ENCODE data around the gene AOX1.
"Not testable (repeated sequence)": the region's sequence is repeated elsewhere in the genome, so short reads cannot be mapped to it uniquely, and the experiment has no call there.

The AOX1 gene

GRCh38 chr2:200631287-200631686, 45.5 kb downstream of the AOX1 start:
- DNase-seq: no peak

GRCh38 chr2:200634231-200634964, 48.6 kb downstream of the AOX1 start:
- DNase-seq: no peak

DNA sequence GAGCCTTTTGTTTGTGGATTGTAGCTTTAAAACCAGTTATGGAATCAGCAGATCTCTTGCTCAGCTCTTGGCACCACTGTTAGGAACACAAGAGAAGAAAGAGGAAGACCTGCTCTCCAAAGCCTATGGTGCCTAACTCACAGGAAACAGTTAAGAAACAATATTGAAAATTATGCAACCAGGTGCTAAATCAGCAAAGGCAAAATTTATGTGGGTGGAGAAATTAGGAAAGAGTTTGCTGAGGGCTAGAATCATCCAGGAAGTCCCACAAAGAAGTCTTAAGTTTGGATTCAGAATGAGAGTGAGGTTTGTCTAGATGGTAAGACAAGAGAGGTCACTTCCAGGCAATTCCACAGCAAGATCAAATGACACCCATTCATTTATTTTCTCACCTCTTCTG, 49.4 kb downstream of the AOX1 start:
- no peak for DNase-seq

- no peak for DNase-seq
Measured at GRCh38 chr2:200637901-200638300, 52.1 kb downstream of the AOX1 start.

DNA sequence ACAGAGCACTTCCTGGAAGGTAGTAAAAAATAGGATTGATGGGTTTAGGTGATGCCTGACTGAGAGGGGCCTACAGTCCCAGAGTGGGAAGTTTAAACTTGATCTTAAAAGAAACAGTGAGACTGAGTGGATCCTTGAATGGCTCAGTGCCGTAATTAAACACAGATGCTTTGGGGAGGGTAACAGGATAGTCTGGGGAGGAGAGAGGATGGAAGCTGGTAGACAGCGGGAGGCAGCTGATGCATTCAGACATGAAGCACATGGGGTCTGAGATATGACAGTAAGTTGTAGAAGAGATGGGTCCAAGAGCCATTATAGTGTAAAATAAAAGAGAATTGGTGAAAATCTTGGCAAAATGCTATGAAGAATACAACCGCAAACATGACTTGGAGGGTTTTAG, 54.4 kb downstream of the AOX1 start:
- DNase-seq: no peak

DNA sequence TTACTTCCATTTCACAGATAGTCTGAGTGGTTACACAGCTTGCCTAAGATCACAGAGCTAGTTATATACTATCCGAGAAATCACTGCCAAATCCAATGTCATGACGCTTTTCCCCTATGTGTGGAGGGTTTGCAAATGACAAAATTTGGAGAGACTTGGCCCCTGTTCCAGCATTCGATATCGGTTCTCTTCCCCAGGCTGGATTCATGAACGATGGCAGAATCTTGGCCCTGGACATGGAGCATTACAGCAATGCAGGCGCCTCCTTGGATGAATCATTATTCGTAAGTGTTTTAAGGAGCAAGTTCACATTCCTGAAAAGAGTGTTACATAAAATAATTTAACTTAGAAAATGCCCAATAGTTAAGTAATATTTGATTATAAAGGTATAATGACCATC, 55.1 kb downstream of the AOX1 start:
- no peak for DNase-seq

DNA sequence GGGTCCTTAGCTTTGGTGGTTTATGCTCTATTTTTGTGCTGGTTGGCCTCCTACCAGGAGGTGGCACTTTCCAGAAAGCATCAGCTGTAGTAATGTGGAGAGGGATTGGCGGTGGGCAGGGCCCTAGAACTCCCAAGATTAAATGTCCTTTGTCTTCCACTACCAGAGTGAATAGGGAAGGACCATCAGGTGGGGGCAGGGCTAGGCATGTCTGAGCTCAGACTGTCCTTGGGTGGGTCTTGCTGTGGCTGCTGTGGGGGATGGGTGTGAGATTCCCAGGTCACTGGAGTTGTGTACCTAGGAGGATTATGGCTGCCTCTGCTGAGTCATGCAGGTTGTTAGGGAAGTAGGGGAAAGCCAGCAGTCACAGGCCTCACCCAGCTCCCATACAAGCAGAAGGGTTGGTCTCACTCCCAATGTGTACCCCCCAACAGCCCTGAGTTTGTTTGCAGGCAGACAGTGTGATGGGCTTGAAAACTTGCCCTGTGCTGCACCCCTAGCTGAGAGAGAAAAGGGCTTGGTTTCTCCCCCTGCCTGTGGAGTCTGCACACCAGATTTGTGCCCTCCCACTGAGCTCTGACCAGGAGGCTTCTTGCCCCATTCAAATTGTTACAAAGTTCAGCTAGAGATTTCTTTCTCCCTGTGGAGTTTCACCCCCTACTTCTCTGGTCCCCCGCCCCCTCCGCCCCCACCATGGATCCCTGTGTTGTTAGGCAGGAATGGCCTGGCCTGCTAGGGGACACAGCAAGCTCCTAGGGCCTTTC, 62.9 kb downstream of the AOX1 start:
- not testable (repeated sequence) for DNase-seq

GRCh38 chr2:200649724-200650123, 63.9 kb downstream of the AOX1 start:
- no peak for DNase-seq

DNA sequence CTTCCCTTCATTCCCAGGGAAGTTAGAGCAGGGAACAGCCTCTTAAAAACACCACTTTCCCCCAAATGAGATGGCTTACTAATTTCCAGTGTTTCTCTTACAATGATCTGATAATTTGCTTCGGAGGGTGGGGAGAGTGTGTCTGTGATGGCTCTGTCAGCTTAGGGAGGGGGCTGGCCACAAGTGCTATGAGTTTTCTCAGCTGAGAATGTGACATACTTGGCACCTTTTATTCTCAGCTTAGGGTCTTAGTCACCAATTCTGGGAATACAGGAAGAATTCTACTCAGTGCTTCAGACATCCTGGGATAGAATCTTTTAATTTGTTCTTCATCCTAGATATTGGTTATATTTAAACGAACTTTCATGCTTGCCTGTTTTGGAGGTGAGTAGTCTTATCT, 64.4 kb downstream of the AOX1 start:
- DNase-seq: no peak

DNA sequence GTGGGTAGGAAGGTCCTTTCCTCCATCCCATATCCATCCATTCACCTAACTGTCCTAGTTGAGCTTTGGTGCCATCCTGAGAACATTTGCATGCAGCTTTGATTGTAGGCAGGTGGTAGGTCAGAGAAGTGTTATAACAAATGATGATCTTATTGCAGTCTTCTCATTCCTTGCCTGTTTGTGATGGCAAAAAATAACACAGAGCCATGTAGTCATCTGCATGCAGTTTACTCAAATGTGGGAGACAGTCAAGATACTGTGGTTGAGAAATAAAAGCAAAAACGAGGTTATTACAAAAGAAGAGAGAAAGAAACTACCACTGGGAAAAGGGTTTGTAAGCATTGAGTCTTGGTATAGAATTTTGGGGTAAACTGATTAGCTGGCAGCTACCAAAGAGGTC, 66.3 kb downstream of the AOX1 start:
- no peak for DNase-seq

- no peak for DNase-seq
Measured at GRCh38 chr2:200653021-200653420, 67.2 kb downstream of the AOX1 start.

GRCh38 chr2:200654823-200655222, 69.0 kb downstream of the AOX1 start:
- DNase-seq: no peak

- DNase-seq: no peak
Measured at GRCh38 chr2:200655918-200656580, 70.2 kb downstream of the AOX1 start.

- no peak for DNase-seq
Measured at GRCh38 chr2:200658278-200658864, 72.6 kb downstream of the AOX1 start.

DNA sequence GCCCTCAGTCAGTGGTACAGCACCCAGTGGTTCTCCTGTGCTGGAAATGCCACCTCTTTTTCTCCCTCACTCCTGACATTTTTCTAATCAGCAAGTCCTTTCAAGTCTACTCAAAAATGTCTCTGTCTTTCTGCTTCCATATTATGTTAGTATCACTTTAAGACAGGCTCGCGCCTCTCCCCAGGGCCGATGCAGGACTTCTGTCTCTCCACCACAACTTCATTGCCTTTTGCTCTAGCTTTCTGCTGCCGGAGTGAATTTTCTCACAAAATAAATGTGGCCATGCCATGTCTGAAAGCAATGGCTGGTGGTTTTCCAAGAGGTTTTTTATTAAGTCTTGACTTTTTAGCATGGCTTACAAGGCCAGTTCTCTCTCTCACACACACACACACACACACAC, 73.6 kb downstream of the AOX1 start:
- DNase-seq: no peak

DNA sequence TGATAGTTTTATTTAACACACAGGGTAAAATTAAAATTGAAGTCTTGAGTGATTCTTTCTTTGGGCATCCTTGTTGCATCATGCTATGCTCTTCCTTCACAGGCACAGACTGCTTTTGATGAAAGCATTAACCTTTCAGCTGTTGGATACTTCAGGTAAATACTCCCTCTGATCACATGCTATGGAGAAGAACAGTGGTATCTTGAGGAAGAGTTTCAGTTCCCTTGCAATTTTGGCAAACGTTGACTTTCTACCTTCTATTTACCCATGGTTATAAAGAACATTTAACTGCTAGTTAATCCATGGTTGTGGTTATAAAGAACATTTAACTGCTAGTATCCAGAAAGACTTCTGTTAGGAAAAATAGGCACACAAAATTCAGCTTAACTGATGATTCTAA, 75.7 kb downstream of the AOX1 start:
- no peak for DNase-seq

- no peak for DNase-seq
Measured at GRCh38 chr2:200662727-200663126, 76.9 kb downstream of the AOX1 start.

DNA sequence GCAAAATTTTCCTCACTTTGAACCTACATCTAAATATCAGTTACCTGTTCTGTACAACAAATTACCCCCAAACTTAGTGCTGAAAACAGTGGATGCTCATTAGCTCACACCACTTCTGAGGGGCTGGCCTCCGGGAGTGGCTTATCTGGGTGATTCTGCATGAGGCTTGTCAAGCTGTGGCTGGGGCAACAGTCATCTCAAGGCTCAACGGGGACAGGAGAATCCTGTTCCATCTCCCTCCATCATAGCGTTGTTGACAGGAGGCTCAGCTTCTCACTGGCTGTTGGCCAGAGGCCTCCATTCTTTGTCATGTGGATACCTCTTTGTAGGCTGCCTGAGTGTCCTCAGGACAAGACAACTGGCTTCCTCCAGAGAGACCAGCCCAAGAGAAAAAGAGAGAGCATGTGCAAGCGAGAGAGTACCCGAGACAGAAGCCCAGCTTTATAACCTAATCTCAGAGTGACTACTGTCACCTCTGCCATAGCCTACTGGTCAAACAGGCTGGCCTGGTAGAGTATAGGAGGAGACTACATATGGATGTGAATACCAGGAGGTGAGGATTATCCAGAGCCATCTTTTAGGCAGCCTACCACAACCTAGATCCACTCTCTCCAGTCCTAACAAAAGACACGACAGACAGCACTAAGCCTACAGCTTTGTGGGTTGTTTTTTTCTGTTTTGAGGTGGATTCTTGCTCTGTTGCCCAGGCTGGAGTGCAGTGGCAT, 79.1 kb downstream of the AOX1 start:
- no peak for DNase-seq

DNA sequence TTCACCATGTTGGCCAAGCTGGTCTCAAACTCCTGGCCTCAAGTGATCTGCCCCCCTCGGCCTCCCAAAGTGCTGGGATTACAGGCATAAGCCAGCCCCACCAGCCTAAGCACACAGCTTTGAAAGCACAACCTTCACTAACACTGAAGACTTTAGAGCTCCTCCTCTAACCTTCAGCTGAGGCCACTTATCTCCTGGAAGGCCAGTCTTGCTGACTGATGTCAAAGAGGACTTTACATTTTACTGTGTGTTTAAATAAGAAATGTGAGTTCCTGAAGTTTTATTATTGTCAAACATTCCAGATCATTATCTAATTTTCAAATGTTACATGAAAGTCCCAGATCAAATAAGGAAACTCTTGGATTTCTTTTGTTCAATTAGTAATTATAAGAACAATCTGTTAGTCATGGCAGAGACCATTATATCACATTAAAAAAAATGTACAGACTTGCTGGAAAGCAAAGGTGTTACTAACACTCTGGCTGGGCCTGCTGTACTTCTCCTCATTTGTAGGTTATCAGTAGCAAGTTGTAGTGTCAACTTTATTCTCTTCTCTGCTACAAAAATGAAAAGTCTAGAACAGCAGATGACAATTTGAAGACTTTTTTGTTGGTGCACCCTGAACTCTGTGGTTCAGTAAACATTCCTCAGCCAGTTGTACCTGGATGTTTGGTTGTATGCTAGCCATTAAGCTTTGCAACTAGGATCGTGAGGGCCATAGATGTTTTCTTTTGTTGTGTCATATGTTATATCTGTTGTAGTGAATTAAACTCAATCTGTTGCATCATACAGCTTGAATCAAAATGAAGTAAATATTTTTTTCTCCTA, 80.0 kb downstream of the AOX1 start:
- no peak for DNase-seq

DNA sequence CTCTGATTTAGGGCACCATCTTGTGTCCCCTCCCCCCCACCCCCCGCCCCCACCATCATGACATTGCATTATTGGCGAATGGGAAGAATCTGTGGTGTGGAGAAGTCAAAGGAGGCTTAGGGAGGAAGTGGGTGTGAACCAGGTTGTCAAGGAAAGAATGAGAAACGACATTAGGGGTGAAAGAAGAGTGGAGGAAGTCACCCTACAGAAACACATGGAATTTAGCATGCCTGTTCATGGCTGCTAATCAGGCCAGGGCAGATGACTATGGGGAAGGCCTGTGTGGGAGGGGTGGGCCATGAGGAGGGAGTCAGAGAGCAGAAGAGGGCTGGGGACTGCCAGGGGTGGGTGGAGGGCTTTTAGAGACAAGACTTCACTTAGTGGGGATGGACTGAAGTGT, 81.6 kb downstream of the AOX1 start:
- DNase-seq: no peak

GRCh38 chr2:200668478-200668877, 82.7 kb downstream of the AOX1 start:
- no peak for DNase-seq

GRCh38 chr2:200669308-200669707, 83.5 kb downstream of the AOX1 start:
- no peak for DNase-seq

All from T-helper 1 cell (primary cell).